H9 (cell line): ENCODE data around the gene TAF8. TPM values are rescaled to one million over a fixed set of nuclear protein-coding genes. Genes with fewer than 3 reads are reported as not detected.

ENCODE experiments used
- DNase-seq: peaks from one replicate; pipeline ENCODE4 v3.0.0-alpha.2; 2017
- H2AFZ ChIP-seq: one replicate; pipeline ENCODE4 v1.6.1; 2013; ENCODE audit warnings: mild to moderate bottlenecking, low read length, control low read depth, moderate library complexity
- H2AK5ac ChIP-seq: 2 replicates; pipeline ENCODE4 v1.6.1; 2013; ENCODE audit warnings: low read length, control low read depth, mixed read lengths; ENCODE audit not compliant: insufficient read length
- H2BK120ac ChIP-seq: one replicate; pipeline ENCODE4 v1.6.1; 2013; ENCODE audit warnings: low read depth, mild to moderate bottlenecking, low read length, control low read depth, inconsistent platforms; ENCODE audit not compliant: poor library complexity, severe bottlenecking
- H2BK12ac ChIP-seq: 2 replicates; pipeline ENCODE4 v1.6.1; 2013; ENCODE audit warnings: low read length, control low read depth, mixed read lengths, low read depth; ENCODE audit not compliant: insufficient read length
- H2BK15ac ChIP-seq: 2 replicates; pipeline ENCODE4 v1.6.1; 2013; ENCODE audit warnings: low read depth, low read length, control low read depth
- H2BK20ac ChIP-seq: one replicate; pipeline ENCODE4 v1.6.1; 2013; ENCODE audit warnings: low read depth, mild to moderate bottlenecking, low read length, control low read depth, inconsistent platforms; ENCODE audit not compliant: poor library complexity, severe bottlenecking
- H2BK5ac ChIP-seq: 2 replicates; pipeline ENCODE4 v1.6.1; 2013; ENCODE audit warnings: low read length, control low read depth, mixed read lengths; ENCODE audit not compliant: insufficient read length
- H3K14ac ChIP-seq: 2 replicates; pipeline ENCODE4 v1.6.1; 2013; ENCODE audit warnings: low read length, control low read depth; ENCODE audit not compliant: insufficient read depth
- H3K18ac ChIP-seq: 2 replicates; pipeline ENCODE4 v1.6.1; 2013; ENCODE audit warnings: low read depth, mild to moderate bottlenecking, mixed read lengths, low read length, control low read depth; ENCODE audit not compliant: insufficient read length
- H3K23ac ChIP-seq: 2 replicates; pipeline ENCODE4 v1.6.1; 2013; ENCODE audit warnings: low read length, control low read depth, mixed read lengths, low read depth; ENCODE audit not compliant: insufficient read length
- H3K23me2 ChIP-seq: 2 replicates; pipeline ENCODE4 v1.6.1; 2013; ENCODE audit warnings: low read depth, mild to moderate bottlenecking, mixed read lengths, low read length, control low read depth; ENCODE audit not compliant: insufficient read length, poor library complexity, severe bottlenecking
- H3K27ac ChIP-seq: 2 replicates; pipeline ENCODE4 v1.5.1; 2013; ENCODE audit warnings: low read length, control low read depth, mixed read lengths, low read depth; ENCODE audit not compliant: insufficient read length
- H3K27me3 ChIP-seq: 2 replicates; pipeline ENCODE4 v1.6.1; 2013; ENCODE audit warnings: low read length, control low read depth, inconsistent platforms; ENCODE audit not compliant: insufficient read depth
- H3K4ac ChIP-seq: 2 replicates; pipeline ENCODE4 v1.6.1; 2013; ENCODE audit warnings: low read depth, mild to moderate bottlenecking, control low read depth, inconsistent platforms, low read length, moderate library complexity
- H3K4me1 ChIP-seq: 2 replicates; pipeline ENCODE4 v1.6.1; 2013; ENCODE audit warnings: low read length, control low read depth, inconsistent platforms; ENCODE audit not compliant: insufficient read depth
- H3K4me2 ChIP-seq: 2 replicates; pipeline ENCODE4 v1.6.1; 2013; ENCODE audit warnings: low read length, control low read depth, mixed read lengths; ENCODE audit not compliant: insufficient read length, insufficient read depth
- H3K56ac ChIP-seq: 2 replicates; pipeline ENCODE4 v1.6.1; 2013; ENCODE audit warnings: low read depth, mild to moderate bottlenecking, mixed read lengths, low read length, control low read depth; ENCODE audit not compliant: insufficient read length
- H3K79me1 ChIP-seq: 2 replicates; pipeline ENCODE4 v1.6.1; 2013; ENCODE audit warnings: low read depth, mild to moderate bottlenecking, moderate library complexity, low read length, control low read depth, inconsistent platforms; ENCODE audit not compliant: insufficient read depth, poor library complexity, severe bottlenecking
- H3K79me2 ChIP-seq: 2 replicates; pipeline ENCODE4 v1.6.1; 2013; ENCODE audit warnings: low read length, control low read depth, inconsistent platforms; ENCODE audit not compliant: insufficient read depth
- H3K9ac ChIP-seq: 2 replicates; pipeline ENCODE4 v1.6.1; 2013; ENCODE audit warnings: low read length, control low read depth, mixed read lengths; ENCODE audit not compliant: insufficient read length; ENCODE audit errors: extremely low read depth
- H3K9me3 ChIP-seq: one replicate; pipeline ENCODE4 v1.6.1; 2013; ENCODE audit warnings: low read depth, low read length, inconsistent platforms; ENCODE audit not compliant: control insufficient read depth
- H3T11ph ChIP-seq: one replicate; pipeline ENCODE4 v1.6.1; 2013; ENCODE audit warnings: mild to moderate bottlenecking, low read length, control low read depth, inconsistent platforms
- H4K20me1 ChIP-seq: one replicate; pipeline ENCODE4 v1.6.1; 2013; ENCODE audit not compliant: control insufficient read depth, insufficient read length, insufficient read depth
- H4K5ac ChIP-seq: 2 replicates; pipeline ENCODE4 v1.6.1; 2013; ENCODE audit warnings: low read depth, mild to moderate bottlenecking, mixed read lengths, low read length, control low read depth; ENCODE audit not compliant: insufficient read length
- H4K8ac ChIP-seq: replicated peaks from 2 replicates; pipeline ENCODE4 v1.6.1; 2013; ENCODE audit warnings: low read length, control low read depth, mixed read lengths, low read depth; ENCODE audit not compliant: insufficient read length
- H4K91ac ChIP-seq: 2 replicates; pipeline ENCODE4 v1.6.1; 2013; ENCODE audit warnings: low read depth, mild to moderate bottlenecking, moderate library complexity, mixed read lengths, low read length, control low read depth; ENCODE audit not compliant: insufficient read length
- H3K27ac Mint-ChIP-seq, 3 experiments: 2 replicates in 2 of 3; 3 replicates in 1 of 3; pipeline ENCODE4 v1.8.0; 2020 to 2021; ENCODE audit warnings: mixed read lengths in 3 of 3, mild to moderate bottlenecking in 1 of 3, moderate library complexity in 1 of 3
- H3K27me3 Mint-ChIP-seq: 2 replicates; pipeline ENCODE4 v1.8.0; 2021; ENCODE audit warnings: low read depth, mild to moderate bottlenecking, moderate library complexity, mixed read lengths
- H3K36me3 Mint-ChIP-seq, 3 experiments: 2 replicates in 2 of 3; 3 replicates in 1 of 3; pipeline ENCODE4 v1.8.0; 2020 to 2021; ENCODE audit warnings: low read depth in 3 of 3, mixed read lengths in 3 of 3; ENCODE audit not compliant: insufficient read depth in 1 of 3
- H3K4me1 Mint-ChIP-seq, 2 experiments: 2 replicates each; pipeline ENCODE4 v1.8.0; 2020; ENCODE audit warnings: mixed read lengths in 2 of 2
- H3K4me3 Mint-ChIP-seq, 2 experiments: 2 replicates in 1 of 2; 3 replicates in 1 of 2; pipeline ENCODE4 v1.8.0; 2020 to 2021; ENCODE audit warnings: mild to moderate bottlenecking in 2 of 2, mixed read lengths in 2 of 2, moderate library complexity in 1 of 2
- H3K9me3 Mint-ChIP-seq, 2 experiments: 2 replicates in 1 of 2; 3 replicates in 1 of 2; pipeline ENCODE4 v1.8.0; 2020; ENCODE audit warnings: mild to moderate bottlenecking in 2 of 2, mixed read lengths in 2 of 2, moderate library complexity in 1 of 2
- WGBS: extraction: QIAGEN DNeasy Blood & Tissue Kit; methylation state at CpG from one replicate; pipeline ENCODE4 v1.1.7; 2013; ENCODE audit warnings: missing lambda C conversion rate, low lambda C conversion rate, mixed read lengths; ENCODE audit not compliant: insufficient read length; ENCODE audit errors: extremely low coverage; 5-methylcytosine and 5-hydroxymethylcytosine counted together
- total RNA-seq: library from RNA; stranded (reverse); gene quantifications from 2 replicates; pipeline ENCODE4 v1.2.1, GENCODE V29; 2021
- TF ChIP-seq, protein P1 (sequence below): fragments of 200-600 bp; sonication (generic); conservative IDR thresholded peaks from 3 replicates; pipeline ENCODE4 v1.8.0; 2021; ENCODE audit warnings: antibody characterized with exemption, mild to moderate bottlenecking

Gene TAF8
- total RNA-seq, 1 experiment from 2014 or later, result 30.4 TPM

- Histone ChIP-seq H3K18ac (no peak overlapping the region), H3K4me1 (peaks cover 2% of the 10 kb centered on the region; the same call in 1 of the 2 replicates), H3K56ac (no peak overlapping the region), H4K20me1 (no peaks in the 10 kb centered on the region), H3K23me2 (no peaks in the 10 kb centered on the region), H3K79me2 (no peaks in the 10 kb centered on the region), H2BK12ac (no peak overlapping the region), H2BK5ac (no peak overlapping the region), H3K14ac (no peak overlapping the region), H3K79me1 (no peaks in the 10 kb centered on the region), H4K8ac (no peak overlapping the region), H4K91ac (no peak overlapping the region), H2AK5ac (no peak overlapping the region), H3K4ac (no peak overlapping the region), H3T11ph (no peak overlapping the region), H2BK15ac (no peak overlapping the region), H2BK120ac (no peak overlapping the region), H3K9me3 (no peaks in the 10 kb centered on the region), H3K27me3 (no peaks in the 10 kb centered on the region), H2BK20ac (no peak overlapping the region), H3K4me2 (no peak overlapping the region), H4K5ac (no peak overlapping the region), H3K9ac (no peak overlapping the region), H3K27ac (no peak overlapping the region), H3K23ac (no peak overlapping the region), H2AFZ (no peak overlapping the region)
- TF ChIP-seq, protein P1, sequence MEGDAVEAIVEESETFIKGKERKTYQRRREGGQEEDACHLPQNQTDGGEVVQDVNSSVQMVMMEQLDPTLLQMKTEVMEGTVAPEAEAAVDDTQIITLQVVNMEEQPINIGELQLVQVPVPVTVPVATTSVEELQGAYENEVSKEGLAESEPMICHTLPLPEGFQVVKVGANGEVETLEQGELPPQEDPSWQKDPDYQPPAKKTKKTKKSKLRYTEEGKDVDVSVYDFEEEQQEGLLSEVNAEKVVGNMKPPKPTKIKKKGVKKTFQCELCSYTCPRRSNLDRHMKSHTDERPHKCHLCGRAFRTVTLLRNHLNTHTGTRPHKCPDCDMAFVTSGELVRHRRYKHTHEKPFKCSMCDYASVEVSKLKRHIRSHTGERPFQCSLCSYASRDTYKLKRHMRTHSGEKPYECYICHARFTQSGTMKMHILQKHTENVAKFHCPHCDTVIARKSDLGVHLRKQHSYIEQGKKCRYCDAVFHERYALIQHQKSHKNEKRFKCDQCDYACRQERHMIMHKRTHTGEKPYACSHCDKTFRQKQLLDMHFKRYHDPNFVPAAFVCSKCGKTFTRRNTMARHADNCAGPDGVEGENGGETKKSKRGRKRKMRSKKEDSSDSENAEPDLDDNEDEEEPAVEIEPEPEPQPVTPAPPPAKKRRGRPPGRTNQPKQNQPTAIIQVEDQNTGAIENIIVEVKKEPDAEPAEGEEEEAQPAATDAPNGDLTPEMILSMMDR, result no peak
- no peaks in the 10 kb centered on the region for H3K36me3 Mint-ChIP-seq
- no peaks in the 10 kb centered on the region; the same call in none of the 2 replicates for H3K27me3 Mint-ChIP-seq
- no peaks in the 10 kb centered on the region for H3K9me3 Mint-ChIP-seq
- H3K27ac Mint-ChIP-seq, result no peak overlapping the region
- DNase-seq, result no peak
- no CpG with 5 or more reads among the region's 8 CpGs for WGBS
- no peak overlapping the region for H3K4me3 Mint-ChIP-seq
- peaks cover 14 to 18% of the 10 kb centered on the region in 2 experiments for H3K4me1 Mint-ChIP-seq
Observed at GRCh38 chr6:42020967-42021366, 29.4 kb upstream of the TAF8 start.
